Duodenal mucosa (tissue), 2 donors: Measurements from ENCODE around the gene PDK2.

Experiments used
- H3K27ac ChIP-seq: one replicate; pipeline ENCODE4 v1.7.0; 2013; ENCODE audit warnings: low read depth, low read length
- H3K27me3 ChIP-seq, 2 donors: one replicate each; pipeline ENCODE4 v1.7.0; 2013; ENCODE audit warnings: low read length in 2 of 2, control low read depth in 1 of 2; ENCODE audit not compliant: insufficient read depth in 2 of 2, control insufficient read depth in 1 of 2
- H3K36me3 ChIP-seq, 2 donors: one replicate each; pipeline ENCODE4 v1.7.0; 2013; ENCODE audit warnings: low read length in 2 of 2, control low read depth in 1 of 2; ENCODE audit not compliant: insufficient read depth in 2 of 2, control insufficient read depth in 1 of 2
- H3K4me1 ChIP-seq, 2 donors: one replicate each; pipeline ENCODE4 v1.7.0; 2013; ENCODE audit warnings: low read length in 2 of 2, control low read depth in 1 of 2; ENCODE audit not compliant: insufficient read depth in 2 of 2, control insufficient read depth in 1 of 2
- H3K4me3 ChIP-seq, 2 donors: one replicate each; pipeline ENCODE4 v1.7.0; 2013; ENCODE audit warnings: low read length in 2 of 2, low read depth in 1 of 2
- H3K9ac ChIP-seq, 2 donors: one replicate each; pipeline ENCODE4 v1.7.0; 2013; ENCODE audit warnings: low read length in 2 of 2, low read depth in 1 of 2
- H3K9me3 ChIP-seq, 2 donors: one replicate each; pipeline ENCODE4 v1.7.0; 2013; ENCODE audit warnings: low read length in 2 of 2, control low read depth in 1 of 2; ENCODE audit not compliant: control insufficient read depth in 1 of 2

Gene PDK2

DNA sequence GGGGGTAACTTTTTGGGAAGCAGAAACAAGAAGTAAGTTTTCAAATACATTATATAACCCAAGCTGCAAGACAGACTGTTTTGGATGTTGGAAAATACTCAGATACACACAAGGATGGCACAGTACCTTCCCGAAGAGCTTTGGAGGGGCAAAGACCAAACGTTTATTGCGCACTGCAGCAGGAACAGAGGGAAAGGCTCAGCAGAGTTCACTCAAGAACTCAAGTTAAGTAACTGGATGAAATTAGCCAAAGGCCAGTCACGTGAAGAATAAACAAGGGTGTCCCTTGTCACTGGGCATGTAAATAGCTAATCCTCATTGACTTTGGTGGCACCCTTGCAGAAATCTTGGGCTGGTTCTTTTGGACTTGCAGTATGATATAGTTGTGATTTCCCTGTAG lies 2.8 kb downstream of the PDK2 start:
- Histone ChIP-seq H3K27me3 (no peaks in the 10 kb centered on the region), H3K9ac (no peak overlapping the region), H3K9me3 (no peaks in the 10 kb centered on the region), H3K36me3 (peaks cover 14 to 27% of the 10 kb centered on the region in 2 donors), H3K27ac (no peak overlapping the region), H3K4me3 (no peak overlapping the region), H3K4me1 (peaks cover 70 to 74% of the 10 kb centered on the region in 2 donors)

GRCh38 chr17:50098583-50098982 lies 3.4 kb downstream of the PDK2 start:
- Histone ChIP-seq H3K9ac (peak overlapping the region in 1 of 2 donors; percentile 43), H3K36me3 (peaks cover 14 to 33% of the 10 kb centered on the region in 2 donors), H3K9me3 (no peaks in the 10 kb centered on the region), H3K4me3 (peak overlapping the region; percentile 13 to 28), H3K27me3 (no peaks in the 10 kb centered on the region), H3K27ac (no peak overlapping the region), H3K4me1 (peaks cover 73 to 78% of the 10 kb centered on the region in 2 donors)

DNA sequence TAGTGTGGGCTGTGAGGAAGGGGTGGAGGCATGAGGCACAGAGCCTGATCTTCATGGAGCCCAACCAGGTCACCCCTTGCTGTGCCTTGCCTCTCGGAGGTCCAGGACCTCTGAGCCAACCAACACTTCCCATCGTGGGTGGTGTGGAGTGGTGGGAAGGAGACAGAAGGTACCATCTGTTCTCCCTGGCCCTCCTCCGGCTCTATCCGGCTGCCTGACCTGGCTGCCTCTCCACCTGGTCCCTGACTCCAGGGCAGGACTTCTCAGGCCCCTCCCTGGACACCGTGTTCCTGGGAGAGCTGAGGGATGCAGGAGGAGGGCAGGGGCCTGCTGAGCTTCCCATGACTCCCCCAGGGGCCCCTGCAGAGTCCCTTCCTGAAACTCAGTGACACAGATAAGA lies 3.9 kb downstream of the PDK2 start:
- Histone ChIP-seq H3K9me3 (no peaks in the 10 kb centered on the region), H3K36me3 (peaks cover 14 to 33% of the 10 kb centered on the region in 2 donors), H3K27me3 (no peaks in the 10 kb centered on the region), H3K9ac (peak overlapping the region in 1 of 2 donors; percentile 43), H3K4me3 (peak overlapping the region; percentile 13 to 28), H3K27ac (no peak overlapping the region), H3K4me1 (peaks cover 71 to 78% of the 10 kb centered on the region in 2 donors)

DNA sequence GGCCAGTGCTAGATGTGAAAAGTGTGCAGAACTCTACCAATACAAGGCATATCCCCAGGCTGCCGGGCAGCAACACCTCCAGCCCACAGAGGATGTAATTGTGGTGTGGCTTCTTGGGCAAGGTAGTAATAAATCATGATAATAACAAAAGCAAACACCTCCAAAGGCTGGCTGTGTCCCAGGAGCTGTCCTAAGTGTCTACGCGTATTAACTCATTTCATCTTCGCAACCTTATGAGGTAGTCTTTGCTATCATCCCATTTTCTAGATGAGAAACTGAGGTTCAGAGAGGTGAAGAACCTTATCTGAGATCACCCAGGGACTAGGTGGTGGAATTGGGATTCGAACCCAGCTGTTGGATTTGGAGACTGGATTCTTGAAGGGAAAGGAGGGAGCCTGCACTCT lies 5.3 kb downstream of the PDK2 start:
- peaks cover 17 to 37% of the 10 kb centered on the region in 2 donors for H3K36me3 ChIP-seq
- H3K4me3 ChIP-seq: peak overlapping the region; percentile 13 to 44
- peaks cover 69 to 72% of the 10 kb centered on the region in 2 donors for H3K4me1 ChIP-seq
- H3K9me3 ChIP-seq: no peaks in the 10 kb centered on the region
- H3K9ac ChIP-seq: peak overlapping the region; percentile 25 to 45
- no peaks in the 10 kb centered on the region for H3K27me3 ChIP-seq
- peak overlapping the region; percentile 23 for H3K27ac ChIP-seq

DNA sequence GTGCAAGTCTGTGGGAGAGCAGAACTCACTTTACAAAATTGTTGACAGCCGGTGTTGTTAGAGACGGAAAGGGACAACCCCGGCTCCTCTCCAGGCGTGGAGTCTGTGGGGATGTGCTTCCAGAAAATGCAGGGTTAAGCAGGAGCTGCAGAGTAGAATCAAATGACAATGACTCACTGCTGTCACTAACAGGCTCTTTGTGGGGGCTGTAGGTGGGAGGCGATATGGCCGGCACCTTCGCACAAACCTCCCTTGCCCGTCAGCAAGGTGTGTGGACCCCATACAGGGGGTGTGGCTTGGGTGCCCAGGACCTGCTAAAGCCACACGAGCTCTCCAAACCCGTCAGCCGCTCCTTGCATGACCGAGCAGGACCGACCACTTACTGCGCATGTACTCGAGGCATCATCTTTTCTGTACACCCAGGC lies 5.8 kb downstream of the PDK2 start:
- Histone ChIP-seq H3K4me3 (peak overlapping the region; percentile 44 to 46), H3K9me3 (no peaks in the 10 kb centered on the region), H3K4me1 (peaks cover 65 to 68% of the 10 kb centered on the region in 2 donors), H3K9ac (peak overlapping the region; percentile 25 to 45), H3K27ac (peak overlapping the region; percentile 87), H3K27me3 (no peaks in the 10 kb centered on the region), H3K36me3 (peaks cover 20 to 41% of the 10 kb centered on the region in 2 donors)

- no peaks in the 10 kb centered on the region for H3K9me3 ChIP-seq
- peaks cover 21 to 46% of the 10 kb centered on the region in 2 donors for H3K36me3 ChIP-seq
- H3K27me3 ChIP-seq: no peaks in the 10 kb centered on the region
- H3K4me1 ChIP-seq: peaks cover 59 to 62% of the 10 kb centered on the region in 2 donors
- H3K9ac ChIP-seq: peak overlapping the region; percentile 57 to 66
- peak overlapping the region; percentile 44 to 46 for H3K4me3 ChIP-seq
- peak overlapping the region; percentile 87 for H3K27ac ChIP-seq
Observed at GRCh38 chr17:50101346-50102163, 6.4 kb downstream of the PDK2 start.

- Histone ChIP-seq H3K9ac (peak overlapping the region; percentile 57 to 66), H3K27me3 (no peaks in the 10 kb centered on the region), H3K4me1 (peaks cover 51 to 54% of the 10 kb centered on the region in 2 donors), H3K4me3 (peak overlapping the region; percentile 33 to 44), H3K36me3 (peaks cover 24 to 51% of the 10 kb centered on the region in 2 donors), H3K27ac (peak overlapping the region; percentile 87), H3K9me3 (no peaks in the 10 kb centered on the region)
Observed at GRCh38 chr17:50102164-50102991, 7.2 kb downstream of the PDK2 start.

- no peaks in the 10 kb centered on the region for H3K27me3 ChIP-seq
- H3K27ac ChIP-seq: no peak overlapping the region
- H3K4me1 ChIP-seq: peaks cover 43 to 45% of the 10 kb centered on the region in 2 donors
- H3K9ac ChIP-seq: no peak overlapping the region
- no peaks in the 10 kb centered on the region for H3K9me3 ChIP-seq
- H3K36me3 ChIP-seq: peaks cover 26 to 53% of the 10 kb centered on the region in 2 donors
- no peak overlapping the region for H3K4me3 ChIP-seq
Observed at GRCh38 chr17:50103252-50103651, 8.1 kb downstream of the PDK2 start.

DNA sequence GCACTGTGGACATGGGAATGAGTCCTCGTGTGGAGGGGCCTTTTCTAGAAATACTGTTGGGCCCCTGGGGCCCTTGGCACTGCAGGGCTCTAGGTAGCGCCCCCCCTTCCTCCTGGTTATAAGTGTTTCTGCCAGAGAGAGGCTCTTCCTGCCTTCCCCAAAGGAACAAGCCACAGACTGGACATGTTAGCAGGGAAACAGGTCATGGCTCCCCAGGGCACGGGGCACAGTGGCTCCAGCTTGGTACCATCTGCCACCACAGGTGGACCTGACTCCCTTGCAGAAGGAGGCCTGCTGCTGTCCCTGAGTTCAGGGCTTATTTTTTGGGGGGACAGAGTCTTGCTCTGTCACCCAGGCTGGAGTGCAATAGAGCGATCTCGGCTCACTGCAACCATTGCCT lies 8.8 kb downstream of the PDK2 start:
- Histone ChIP-seq H3K27me3 (no peaks in the 10 kb centered on the region), H3K9me3 (no peaks in the 10 kb centered on the region), H3K27ac (no peak overlapping the region), H3K9ac (no peak overlapping the region), H3K4me1 (peaks cover 36 to 38% of the 10 kb centered on the region in 2 donors), H3K36me3 (peaks cover 25 to 52% of the 10 kb centered on the region in 2 donors), H3K4me3 (no peak overlapping the region)

- no peak overlapping the region for H3K4me3 ChIP-seq
- H3K4me1 ChIP-seq: peaks cover 20 to 24% of the 10 kb centered on the region in 2 donors
- no peak overlapping the region for H3K9ac ChIP-seq
- no peaks in the 10 kb centered on the region for H3K27me3 ChIP-seq
- H3K36me3 ChIP-seq: peaks cover 34 to 58% of the 10 kb centered on the region in 2 donors
- no peaks in the 10 kb centered on the region for H3K9me3 ChIP-seq
- H3K27ac ChIP-seq: no peak overlapping the region
Observed at GRCh38 chr17:50105811-50106210, 10.7 kb downstream of the PDK2 start.
